ENCODE data around the gene NPAS3. TPM values are rescaled to one million over a fixed set of nuclear protein-coding genes. Genes with fewer than 3 reads are reported as not detected.

Gene NPAS3
- total RNA-seq, 1 donor from 2014 or later = not detected

GRCh38 chr14:32967421-32967820, 28.7 kb downstream of the NPAS3 start:
- H3K4me3 ChIP-seq = no peak overlapping the region
- no peak overlapping the region for H2AFZ ChIP-seq (replicated peaks)
- no peak overlapping the region for H3K4me2 ChIP-seq
- H3K9me3 ChIP-seq (ENCODE audit: low read depth) = no peaks in the 10 kb centered on the region
- H3K4me1 ChIP-seq = no peaks in the 10 kb centered on the region
- H3K79me2 ChIP-seq (ENCODE audit: low read depth) = no peaks in the 10 kb centered on the region
- H3K27ac ChIP-seq = no peak overlapping the region
- DNase-seq (ENCODE audit: low spot score) = no peak
- no peaks in the 10 kb centered on the region for H3K36me3 ChIP-seq
- Mint-ChIP-seq H3K27me3 (ENCODE audit: insufficient read depth, low read depth) (no peaks in the 10 kb centered on the region), H3K27ac (no peak overlapping the region), H3K36me3 (peaks cover 6% of the 10 kb centered on the region), H3K4me3 (no peak overlapping the region), H3K9me3 (peaks cover 9% of the 10 kb centered on the region), H3K4me1 (no peaks in the 10 kb centered on the region)
- TF ChIP-seq EZH2phosphoT487 (IDR thresholded peaks at IDR 0.05) (no peak), EZH2 (IDR thresholded peaks at IDR 0.05) (no peak)
- TF ChIP-seq, protein P1, sequence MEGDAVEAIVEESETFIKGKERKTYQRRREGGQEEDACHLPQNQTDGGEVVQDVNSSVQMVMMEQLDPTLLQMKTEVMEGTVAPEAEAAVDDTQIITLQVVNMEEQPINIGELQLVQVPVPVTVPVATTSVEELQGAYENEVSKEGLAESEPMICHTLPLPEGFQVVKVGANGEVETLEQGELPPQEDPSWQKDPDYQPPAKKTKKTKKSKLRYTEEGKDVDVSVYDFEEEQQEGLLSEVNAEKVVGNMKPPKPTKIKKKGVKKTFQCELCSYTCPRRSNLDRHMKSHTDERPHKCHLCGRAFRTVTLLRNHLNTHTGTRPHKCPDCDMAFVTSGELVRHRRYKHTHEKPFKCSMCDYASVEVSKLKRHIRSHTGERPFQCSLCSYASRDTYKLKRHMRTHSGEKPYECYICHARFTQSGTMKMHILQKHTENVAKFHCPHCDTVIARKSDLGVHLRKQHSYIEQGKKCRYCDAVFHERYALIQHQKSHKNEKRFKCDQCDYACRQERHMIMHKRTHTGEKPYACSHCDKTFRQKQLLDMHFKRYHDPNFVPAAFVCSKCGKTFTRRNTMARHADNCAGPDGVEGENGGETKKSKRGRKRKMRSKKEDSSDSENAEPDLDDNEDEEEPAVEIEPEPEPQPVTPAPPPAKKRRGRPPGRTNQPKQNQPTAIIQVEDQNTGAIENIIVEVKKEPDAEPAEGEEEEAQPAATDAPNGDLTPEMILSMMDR (IDR thresholded peaks at IDR 0.05) = no peak
- no peak overlapping the region for H3K9ac ChIP-seq
- no peaks in the 10 kb centered on the region for H3F3A ChIP-seq (ENCODE audit: low read depth)
- no peaks in the 10 kb centered on the region for H4K20me1 ChIP-seq (ENCODE audit: low read depth)
- H3K27me3 ChIP-seq = no peaks in the 10 kb centered on the region

DNA sequence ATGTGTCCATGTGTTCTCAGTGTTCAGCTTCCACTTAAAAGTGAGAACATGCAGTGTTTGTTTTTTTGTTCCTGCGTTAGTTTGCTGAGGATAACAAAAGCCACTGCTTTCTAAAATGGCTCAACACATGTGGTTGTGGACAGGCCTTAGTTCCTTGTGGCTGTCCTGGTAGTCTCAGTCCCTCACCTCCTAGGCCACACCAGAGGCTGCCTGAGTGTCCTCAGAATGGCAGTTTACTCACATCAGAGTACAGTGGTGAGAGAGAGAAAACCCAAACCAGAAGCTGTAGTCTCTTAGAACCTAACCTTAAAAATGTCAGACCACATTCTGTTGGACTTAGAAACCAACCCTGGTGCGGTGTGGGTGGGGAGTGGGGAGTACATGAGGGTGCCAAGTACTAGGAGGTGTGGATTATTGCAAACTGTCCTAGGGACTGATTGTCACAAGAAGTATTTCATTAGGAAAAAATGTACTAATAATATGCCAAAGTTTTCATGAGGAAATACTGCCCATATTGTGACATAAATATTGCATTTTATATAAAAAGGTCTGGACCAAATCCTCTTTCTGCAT, 30.4 kb downstream of the NPAS3 start:
- Mint-ChIP-seq H3K27ac (no peak overlapping the region), H3K4me1 (no peaks in the 10 kb centered on the region), H3K9me3 (peaks cover 9% of the 10 kb centered on the region), H3K27me3 (ENCODE audit: insufficient read depth, low read depth) (no peaks in the 10 kb centered on the region), H3K4me3 (no peak overlapping the region), H3K36me3 (peaks cover 7% of the 10 kb centered on the region)
- Histone ChIP-seq H3K9me3 (ENCODE audit: low read depth) (no peaks in the 10 kb centered on the region), H3K27ac (no peak overlapping the region), H3K36me3 (no peaks in the 10 kb centered on the region), H3F3A (ENCODE audit: low read depth) (no peaks in the 10 kb centered on the region), H2AFZ (replicated peaks) (no peak overlapping the region), H3K4me3 (no peak overlapping the region), H3K27me3 (no peaks in the 10 kb centered on the region), H3K79me2 (ENCODE audit: low read depth) (no peaks in the 10 kb centered on the region), H3K4me2 (no peak overlapping the region), H4K20me1 (ENCODE audit: low read depth) (no peaks in the 10 kb centered on the region), H3K9ac (no peak overlapping the region), H3K4me1 (no peaks in the 10 kb centered on the region)
- no peak for DNase-seq (ENCODE audit: low spot score)
- TF ChIP-seq, protein P1 (IDR thresholded peaks at IDR 0.05) = no peak
- no peak for TF ChIP-seq EZH2 (IDR thresholded peaks at IDR 0.05)
- TF ChIP-seq EZH2phosphoT487 (IDR thresholded peaks at IDR 0.05) = no peak

GRCh38 chr14:32977913-32978312, 39.2 kb downstream of the NPAS3 start:
- H3K4me2 ChIP-seq = no peak overlapping the region
- no peaks in the 10 kb centered on the region for H3K79me2 ChIP-seq (ENCODE audit: low read depth)
- peaks cover 2% of the 10 kb centered on the region for H3K27me3 Mint-ChIP-seq (ENCODE audit: insufficient read depth, low read depth)
- H3K4me3 ChIP-seq = no peak overlapping the region
- H3K9me3 Mint-ChIP-seq = no peaks in the 10 kb centered on the region
- H3K4me1 ChIP-seq = no peaks in the 10 kb centered on the region
- DNase-seq (ENCODE audit: low spot score) = no peak
- no peaks in the 10 kb centered on the region for H3K27me3 ChIP-seq
- no peaks in the 10 kb centered on the region for H3K36me3 Mint-ChIP-seq
- H3F3A ChIP-seq (ENCODE audit: low read depth) = no peaks in the 10 kb centered on the region
- H3K9me3 ChIP-seq (ENCODE audit: low read depth) = no peaks in the 10 kb centered on the region
- H3K4me1 Mint-ChIP-seq = peaks cover 25% of the 10 kb centered on the region
- no peak overlapping the region for H3K27ac ChIP-seq
- no peaks in the 10 kb centered on the region for H4K20me1 ChIP-seq (ENCODE audit: low read depth)
- no peak overlapping the region for H2AFZ ChIP-seq (replicated peaks)
- no peaks in the 10 kb centered on the region for H3K36me3 ChIP-seq
- TF ChIP-seq EZH2phosphoT487 (IDR thresholded peaks at IDR 0.05) = no peak
- no peak overlapping the region for H3K9ac ChIP-seq
- H3K4me3 Mint-ChIP-seq = no peak overlapping the region
- no peak overlapping the region for H3K27ac Mint-ChIP-seq

GRCh38 chr14:32978691-32979255, 40.1 kb downstream of the NPAS3 start:
- no peak overlapping the region for H3K4me3 ChIP-seq
- H3K4me1 ChIP-seq = no peaks in the 10 kb centered on the region
- H3K4me3 Mint-ChIP-seq = no peak overlapping the region
- peaks cover 2% of the 10 kb centered on the region for H3K27me3 Mint-ChIP-seq (ENCODE audit: insufficient read depth, low read depth)
- H3K27me3 ChIP-seq = no peaks in the 10 kb centered on the region
- no peaks in the 10 kb centered on the region for H3K36me3 ChIP-seq
- H3F3A ChIP-seq (ENCODE audit: low read depth) = no peaks in the 10 kb centered on the region
- peaks cover 26% of the 10 kb centered on the region for H3K4me1 Mint-ChIP-seq
- no peaks in the 10 kb centered on the region for H3K9me3 Mint-ChIP-seq
- H2AFZ ChIP-seq (replicated peaks) = no peak overlapping the region
- H3K79me2 ChIP-seq (ENCODE audit: low read depth) = no peaks in the 10 kb centered on the region
- TF ChIP-seq EZH2 (IDR thresholded peaks at IDR 0.05) (no peak), EZH2phosphoT487 (IDR thresholded peaks at IDR 0.05) (no peak)
- TF ChIP-seq, protein P1 (IDR thresholded peaks at IDR 0.05) = no peak
- H3K9me3 ChIP-seq (ENCODE audit: low read depth) = no peaks in the 10 kb centered on the region
- no peak overlapping the region for H3K9ac ChIP-seq
- H3K27ac ChIP-seq = no peak overlapping the region
- DNase-seq (ENCODE audit: low spot score) = no peak
- no peaks in the 10 kb centered on the region for H4K20me1 ChIP-seq (ENCODE audit: low read depth)
- no peak overlapping the region for H3K27ac Mint-ChIP-seq
- no peak overlapping the region for H3K4me2 ChIP-seq
- H3K36me3 Mint-ChIP-seq = no peaks in the 10 kb centered on the region
